Stimulated activated memory B cell treated with anti-CD40 and anti-IgM and Interleukin-4, amounts not matched to agents 10 μg/mL and 1 μg/mL and 100 μg/mL, for 72 hours (primary cell): ENCODE results near the gene COL15A1.
"Not testable (repeated sequence)": the region's sequence is repeated elsewhere in the genome, so short reads cannot be mapped to it uniquely, and the experiment has no call there.

Experiments
- ATAC-seq: fragments of 150-1000 bp; cut with Tn5 transposase; 2 replicates; pipeline ENCODE4 v1.10.0; 2021
- H3K27ac Mint-ChIP-seq: one replicate; pipeline ENCODE4 v1.8.0; 2022; ENCODE audit warnings: mild to moderate bottlenecking, mixed read lengths
- H3K27me3 Mint-ChIP-seq: one replicate; pipeline ENCODE4 v1.8.0; 2022; ENCODE audit warnings: mixed read lengths
- H3K36me3 Mint-ChIP-seq: one replicate; pipeline ENCODE4 v1.8.0; 2022; ENCODE audit warnings: mixed read lengths
- H3K4me1 Mint-ChIP-seq: one replicate; pipeline ENCODE4 v1.8.0; 2022; ENCODE audit warnings: mixed read lengths
- H3K4me3 Mint-ChIP-seq: one replicate; pipeline ENCODE4 v1.8.0; 2022; ENCODE audit warnings: mild to moderate bottlenecking, moderate library complexity, mixed read lengths
- H3K9me3 Mint-ChIP-seq: one replicate; pipeline ENCODE4 v1.8.0; 2022; ENCODE audit warnings: mixed read lengths

The COL15A1 gene

DNA sequence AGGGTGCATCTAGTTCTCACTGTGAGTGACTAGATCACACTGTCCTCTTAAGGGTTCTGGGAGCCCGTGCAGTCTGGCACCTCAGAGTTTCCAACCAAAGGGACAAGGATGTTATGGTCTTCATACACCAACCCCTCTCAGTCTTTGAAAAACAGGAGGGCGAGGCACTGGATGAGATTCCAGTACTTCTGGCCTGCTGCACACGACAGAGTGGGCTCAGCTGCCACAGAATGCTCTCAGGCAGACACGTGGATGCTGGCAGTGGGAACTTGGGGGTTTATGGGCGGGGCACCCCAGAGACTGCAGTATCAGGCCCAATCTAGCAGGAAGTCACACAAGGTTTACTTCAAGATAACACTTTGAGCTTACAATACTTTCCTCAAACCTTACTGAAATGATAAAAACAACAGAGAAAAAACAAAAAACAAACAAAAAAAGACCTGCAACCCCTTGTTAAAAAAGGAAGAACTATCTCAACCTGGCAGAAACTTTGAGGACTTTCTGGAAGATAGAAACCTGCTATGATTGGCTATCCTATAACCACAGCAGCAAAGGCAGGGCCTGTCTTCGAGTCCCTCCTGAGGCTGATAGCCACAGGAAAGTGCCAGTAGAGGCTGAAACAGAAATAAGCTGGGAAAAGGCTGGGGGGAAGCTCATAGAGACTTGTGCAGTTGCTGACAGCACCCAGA, 132.9 kb downstream of the COL15A1 start:
- Mint-ChIP-seq H3K4me3 (peak overlapping the region; percentile 9), H3K27ac (peak overlapping the region; percentile 81), H3K36me3 (no peaks in the 10 kb centered on the region), H3K9me3 (no peaks in the 10 kb centered on the region), H3K27me3 (no peaks in the 10 kb centered on the region), H3K4me1 (peaks cover 17% of the 10 kb centered on the region)
- ATAC-seq = peak; percentile 65

GRCh38 chr9:99078717-99079116, 135.0 kb downstream of the COL15A1 start:
- Mint-ChIP-seq H3K4me3 (no peak overlapping the region), H3K36me3 (no peaks in the 10 kb centered on the region), H3K27me3 (no peaks in the 10 kb centered on the region), H3K27ac (no peak overlapping the region), H3K4me1 (peaks cover 17% of the 10 kb centered on the region), H3K9me3 (no peaks in the 10 kb centered on the region)
- no peak for ATAC-seq

DNA sequence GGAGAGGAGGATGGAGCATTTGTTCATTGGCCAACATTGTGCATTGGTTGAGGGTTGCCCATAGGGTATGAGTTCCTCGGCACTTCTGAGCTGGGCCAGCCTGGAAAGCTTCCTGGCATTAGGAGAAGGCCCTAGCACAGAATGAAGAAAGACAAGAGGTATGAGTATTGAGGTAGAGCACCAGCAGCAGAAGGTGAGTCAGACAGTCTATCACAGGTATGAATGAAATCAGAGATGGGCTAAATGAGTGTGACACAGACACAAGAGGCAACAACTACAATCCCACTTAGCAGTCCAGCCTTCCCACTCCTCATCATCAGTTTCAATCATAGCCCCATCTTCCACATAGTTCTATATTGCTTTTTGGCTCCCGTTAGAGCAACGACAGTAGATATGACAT, 135.8 kb downstream of the COL15A1 start:
- Mint-ChIP-seq H3K4me3 (no peak overlapping the region), H3K36me3 (no peaks in the 10 kb centered on the region), H3K27ac (no peak overlapping the region), H3K4me1 (peaks cover 17% of the 10 kb centered on the region), H3K9me3 (no peaks in the 10 kb centered on the region), H3K27me3 (no peaks in the 10 kb centered on the region)
- ATAC-seq = no peak

GRCh38 chr9:99083051-99083450, 139.3 kb downstream of the COL15A1 start:
- no peak overlapping the region for H3K27ac Mint-ChIP-seq
- H3K9me3 Mint-ChIP-seq = no peaks in the 10 kb centered on the region
- peaks cover 15% of the 10 kb centered on the region for H3K4me1 Mint-ChIP-seq
- H3K4me3 Mint-ChIP-seq = no peak overlapping the region
- no peaks in the 10 kb centered on the region for H3K36me3 Mint-ChIP-seq
- no peaks in the 10 kb centered on the region for H3K27me3 Mint-ChIP-seq
- no peak for ATAC-seq

DNA sequence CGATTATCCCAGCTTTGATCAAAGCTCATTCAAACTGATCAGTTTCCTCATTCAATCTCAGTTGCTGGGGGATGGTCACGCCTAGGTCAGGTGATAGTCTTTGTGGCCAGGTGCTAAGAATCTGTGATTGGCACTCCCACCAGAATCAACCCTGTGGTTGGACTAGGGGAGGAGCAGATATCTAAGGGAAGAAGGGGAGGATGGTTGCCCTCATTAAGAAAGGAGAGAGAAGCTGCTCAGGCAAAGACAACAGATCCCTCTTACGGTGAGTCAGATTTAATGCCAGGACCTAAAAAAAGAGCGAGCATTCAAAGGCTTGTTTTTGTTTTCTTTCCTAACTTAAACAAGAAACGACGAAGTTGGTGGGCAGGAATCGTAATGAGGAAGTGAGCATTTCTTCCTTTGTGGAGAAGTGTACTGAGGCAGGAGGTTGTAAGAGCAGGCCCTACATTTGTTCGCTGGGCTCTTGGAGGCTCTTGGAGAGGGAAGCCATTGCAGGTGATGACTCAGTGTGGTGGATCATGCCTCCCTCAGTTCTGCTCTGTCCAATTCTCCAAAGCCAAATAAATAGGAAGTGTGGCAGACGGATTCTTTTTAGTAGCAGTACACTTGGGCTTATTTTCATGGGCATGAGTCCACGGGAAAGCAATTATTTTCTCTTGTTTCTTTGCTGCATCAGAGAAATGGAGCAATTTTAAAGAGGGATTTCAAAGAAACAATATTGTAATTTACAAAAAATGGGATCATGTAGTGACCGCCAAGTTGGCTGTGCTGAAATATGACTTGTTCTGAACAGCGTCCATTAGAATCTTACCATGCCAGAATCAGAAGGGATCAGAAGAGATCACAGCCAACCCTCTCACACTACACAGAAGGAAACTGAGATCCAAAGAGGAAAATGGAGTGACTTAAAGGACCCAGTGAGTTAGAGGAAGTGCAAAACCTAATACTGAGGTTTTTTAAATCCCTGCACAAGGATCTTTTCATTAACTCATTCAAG, 142.5 kb downstream of the COL15A1 start:
- Mint-ChIP-seq H3K9me3 (peaks cover 3% of the 10 kb centered on the region), H3K4me3 (no peak overlapping the region), H3K27me3 (no peaks in the 10 kb centered on the region), H3K36me3 (no peaks in the 10 kb centered on the region), H3K4me1 (peaks cover 15% of the 10 kb centered on the region), H3K27ac (no peak overlapping the region)
- ATAC-seq = no peak

GRCh38 chr9:99087462-99087861, 143.8 kb downstream of the COL15A1 start:
- Mint-ChIP-seq H3K4me1 (peaks cover 15% of the 10 kb centered on the region), H3K9me3 (peaks cover 3% of the 10 kb centered on the region), H3K4me3 (no peak overlapping the region), H3K27ac (no peak overlapping the region), H3K27me3 (no peaks in the 10 kb centered on the region), H3K36me3 (no peaks in the 10 kb centered on the region)
- no peak for ATAC-seq

DNA sequence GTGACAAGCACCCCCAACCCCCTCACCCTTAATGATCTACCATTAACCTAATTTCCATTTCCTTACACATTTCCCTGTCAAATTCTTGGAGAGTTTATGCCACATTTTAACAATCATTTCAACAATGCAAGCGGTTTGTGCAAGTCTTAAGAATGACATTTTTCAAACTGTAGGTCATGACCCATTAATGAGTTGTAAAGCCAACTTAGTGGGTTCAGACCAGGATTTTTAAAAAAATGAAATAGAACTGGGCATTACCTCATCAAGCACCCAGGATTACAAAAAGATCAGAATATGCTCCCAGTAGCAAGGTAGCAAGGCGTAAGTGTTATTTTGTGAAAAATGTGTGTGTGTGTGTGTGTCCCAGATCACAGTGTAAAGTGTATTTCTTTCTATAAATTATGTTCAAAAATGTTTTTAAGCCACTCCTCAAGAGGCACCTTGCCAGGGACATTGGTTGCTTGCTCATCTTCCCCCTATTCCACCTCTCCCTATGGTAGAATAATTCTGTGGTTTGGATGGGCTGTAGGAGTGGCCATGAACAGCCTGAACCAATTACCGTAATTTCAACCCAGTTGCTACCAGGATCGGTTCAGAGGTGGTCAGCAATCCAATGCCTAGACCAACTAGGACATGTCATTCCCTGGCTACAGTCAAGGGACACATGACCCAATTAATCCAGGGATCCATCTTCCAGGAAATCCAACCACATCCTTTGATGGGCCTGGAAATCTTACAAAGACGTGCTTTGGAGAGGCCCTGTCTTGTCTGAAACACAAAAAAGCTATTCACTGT, 146.8 kb downstream of the COL15A1 start:
- Mint-ChIP-seq H3K4me3 (no peak overlapping the region), H3K9me3 (peaks cover 3% of the 10 kb centered on the region), H3K36me3 (no peaks in the 10 kb centered on the region), H3K27ac (no peak overlapping the region), H3K4me1 (peaks cover 10% of the 10 kb centered on the region), H3K27me3 (no peaks in the 10 kb centered on the region)
- no peak for ATAC-seq

DNA sequence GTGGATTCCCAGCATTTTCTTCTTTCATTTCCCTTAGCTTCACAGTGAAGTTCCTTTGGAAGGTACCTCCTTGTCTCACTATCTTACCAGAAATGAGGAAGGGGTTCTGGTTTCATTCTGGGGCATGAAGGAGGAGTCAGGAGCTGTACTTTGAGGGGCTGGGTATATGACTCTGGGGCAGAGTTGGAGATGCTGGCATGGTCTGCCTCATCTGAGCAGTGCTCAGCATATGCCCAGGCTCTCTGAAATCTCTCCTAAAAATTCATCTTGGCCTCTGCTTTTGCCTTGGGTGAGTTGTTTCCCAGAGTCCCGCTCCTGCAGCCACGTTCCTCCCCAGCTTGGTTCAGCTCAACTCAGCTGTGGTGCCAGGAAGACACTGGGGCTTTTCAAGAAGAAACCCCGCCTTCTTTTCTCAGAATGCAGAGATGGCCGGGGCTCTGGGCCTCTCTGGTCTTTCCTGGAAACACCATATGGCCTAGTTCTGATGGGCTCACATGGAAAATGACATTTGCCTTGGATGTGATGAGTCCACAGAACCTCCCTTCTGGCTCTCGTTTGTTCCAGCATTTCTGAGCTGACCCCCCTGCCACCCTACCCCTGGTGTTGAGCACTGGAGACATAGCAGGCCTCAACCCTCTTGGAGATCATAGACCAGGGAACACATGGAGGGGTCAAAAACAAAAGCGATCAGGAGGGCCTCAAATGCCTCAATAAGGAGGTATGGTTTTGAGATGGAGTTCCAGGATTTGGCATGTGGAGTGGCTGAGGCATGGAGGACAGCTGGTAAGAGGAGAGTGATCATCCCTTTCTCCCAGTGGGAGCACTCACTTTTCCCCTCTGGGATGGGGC, 149.2 kb downstream of the COL15A1 start:
- ATAC-seq = no peak
- Mint-ChIP-seq H3K27ac (no peak overlapping the region), H3K36me3 (no peaks in the 10 kb centered on the region), H3K4me3 (no peak overlapping the region), H3K27me3 (no peaks in the 10 kb centered on the region), H3K4me1 (no peaks in the 10 kb centered on the region), H3K9me3 (peaks cover 3% of the 10 kb centered on the region)

- Mint-ChIP-seq H3K4me3 (no peak overlapping the region), H3K4me1 (no peaks in the 10 kb centered on the region), H3K36me3 (no peaks in the 10 kb centered on the region), H3K27ac (no peak overlapping the region), H3K9me3 (peaks cover 3% of the 10 kb centered on the region), H3K27me3 (no peaks in the 10 kb centered on the region)
- ATAC-seq = no peak
These were observed 149.7 kb downstream of the COL15A1 start for GRCh38 chr9:99093492-99093791.

- peaks cover 2% of the 10 kb centered on the region for H3K9me3 Mint-ChIP-seq
These were observed 151.9 kb downstream of the COL15A1 start for GRCh38 chr9:99095565-99095964.

GRCh38 chr9:99096409-99096808, 152.7 kb downstream of the COL15A1 start:
- Mint-ChIP-seq H3K36me3 (no peaks in the 10 kb centered on the region), H3K4me1 (no peaks in the 10 kb centered on the region), H3K27me3 (no peaks in the 10 kb centered on the region), H3K4me3 (no peak overlapping the region), H3K27ac (no peak overlapping the region), H3K9me3 (peaks cover 2% of the 10 kb centered on the region)
- no peak for ATAC-seq

More at GRCh38 chr9:99095565-99095964, 151.9 kb downstream of the COL15A1 start:
- no peaks in the 10 kb centered on the region for H3K36me3 Mint-ChIP-seq
- no peak for ATAC-seq
- no peak overlapping the region for H3K4me3 Mint-ChIP-seq
- no peaks in the 10 kb centered on the region for H3K4me1 Mint-ChIP-seq
- no peak overlapping the region for H3K27ac Mint-ChIP-seq
- H3K27me3 Mint-ChIP-seq = no peaks in the 10 kb centered on the region

GRCh38 chr9:99099806-99100585, 156.3 kb downstream of the COL15A1 start:
- not testable (repeated sequence) for H3K4me3 Mint-ChIP-seq, H3K27ac Mint-ChIP-seq

DNA sequence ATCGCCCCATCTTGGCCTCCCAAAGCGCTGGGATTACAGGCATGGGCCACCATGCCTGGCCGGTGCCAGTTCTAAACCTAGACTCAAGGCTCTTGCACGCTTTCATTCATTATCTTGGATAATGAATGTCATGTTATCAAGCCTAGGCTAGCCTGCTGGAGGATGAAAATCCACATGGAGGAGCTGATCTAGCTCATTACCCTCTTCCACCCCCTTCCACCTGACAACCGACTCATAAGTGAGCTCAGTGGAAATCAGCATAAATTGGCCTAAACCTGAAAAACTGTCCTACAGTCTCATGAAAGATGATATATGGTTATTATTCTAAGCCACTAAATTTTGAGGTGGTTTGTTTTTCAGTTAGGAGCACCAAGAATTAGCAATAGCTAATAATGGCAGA, 157.6 kb downstream of the COL15A1 start:
- Mint-ChIP-seq H3K4me3 (no peak overlapping the region), H3K27ac (no peak overlapping the region), H3K27me3 (no peaks in the 10 kb centered on the region), H3K4me1 (peaks cover 20% of the 10 kb centered on the region), H3K9me3 (peaks cover 2% of the 10 kb centered on the region), H3K36me3 (no peaks in the 10 kb centered on the region)
- ATAC-seq = no peak

More at GRCh38 chr9:99099806-99100585, 156.3 kb downstream of the COL15A1 start:
- not testable (repeated sequence) for H3K27me3 Mint-ChIP-seq, ATAC-seq, H3K9me3 Mint-ChIP-seq, H3K36me3 Mint-ChIP-seq
- peaks cover 15% of the 10 kb centered on the region for H3K4me1 Mint-ChIP-seq

GRCh38 chr9:99101812-99102211, 158.1 kb downstream of the COL15A1 start:
- no peaks in the 10 kb centered on the region for H3K27me3 Mint-ChIP-seq
- peaks cover 26% of the 10 kb centered on the region for H3K4me1 Mint-ChIP-seq
- no peak overlapping the region for H3K4me3 Mint-ChIP-seq
- H3K27ac Mint-ChIP-seq = no peak overlapping the region
- H3K36me3 Mint-ChIP-seq = no peaks in the 10 kb centered on the region
- ATAC-seq = no peak
- H3K9me3 Mint-ChIP-seq = peaks cover 2% of the 10 kb centered on the region
